Stimulated activated CD4-positive, alpha-beta T cell treated with anti-CD3 and anti-CD28 coated beads, Interleukin-4, amount 100 ng/mL, for 4 hours (primary cell): ENCODE data around the gene CPNE7.
A peak's percentile ranks its signal among the peaks of the same experiment; 100 is the strongest.
"Not testable (repeated sequence)": the region's sequence is repeated elsewhere in the genome, so short reads cannot be mapped to it uniquely, and the experiment has no call there.

Experiments used
- DNase-seq, 2 experiments: peaks; one replicate each; pipeline ENCODE4 v3.0.0-alpha.2; 2020

Gene CPNE7

GRCh38 chr16:89583895-89584644, 8.5 kb downstream of the CPNE7 start:
- DNase-seq, result no peak

GRCh38 chr16:89584768-89585549, 9.4 kb downstream of the CPNE7 start:
- no peak for DNase-seq

GRCh38 chr16:89586218-89586617, 10.7 kb downstream of the CPNE7 start:
- no peak for DNase-seq

- DNase-seq, result no peak
These were observed 11.3 kb downstream of the CPNE7 start for GRCh38 chr16:89586853-89587252.

GRCh38 chr16:89587676-89588075, 12.1 kb downstream of the CPNE7 start:
- not testable (repeated sequence) for DNase-seq

GRCh38 chr16:89588413-89589109, 13.0 kb downstream of the CPNE7 start:
- no peak for DNase-seq

GRCh38 chr16:89589241-89589926, 13.8 kb downstream of the CPNE7 start:
- DNase-seq, result no peak

- DNase-seq, result peak in 1 of 2 experiments; percentile 20
These were observed 18.3 kb downstream of the CPNE7 start for GRCh38 chr16:89593841-89594240.

GRCh38 chr16:89595330-89596060, 19.9 kb downstream of the CPNE7 start:
- no peak for DNase-seq

GRCh38 chr16:89596061-89596689, 20.6 kb downstream of the CPNE7 start:
- DNase-seq, result no peak

GRCh38 chr16:89596957-89597649, 21.5 kb downstream of the CPNE7 start:
- no peak for DNase-seq

- DNase-seq, result no peak
These were observed 22.6 kb downstream of the CPNE7 start for GRCh38 chr16:89598199-89598598.

GRCh38 chr16:89599451-89599858, 23.9 kb downstream of the CPNE7 start:
- DNase-seq, result peak in 1 of 2 experiments; percentile 22

GRCh38 chr16:89599902-89600301, 24.3 kb downstream of the CPNE7 start:
- no peak for DNase-seq

- no peak for DNase-seq
These were observed 24.9 kb downstream of the CPNE7 start for GRCh38 chr16:89600427-89600826.

- DNase-seq, result no peak
These were observed 25.4 kb downstream of the CPNE7 start for GRCh38 chr16:89600956-89601355.

GRCh38 chr16:89601906-89602272, 26.3 kb downstream of the CPNE7 start:
- DNase-seq, result no peak

- DNase-seq, result peak; percentile 64 to 81
These were observed 26.9 kb downstream of the CPNE7 start for GRCh38 chr16:89602273-89602951.

GRCh38 chr16:89602952-89603590, 27.5 kb downstream of the CPNE7 start:
- no peak for DNase-seq

- no peak for DNase-seq
These were observed 29.2 kb downstream of the CPNE7 start for GRCh38 chr16:89604764-89605163.
